IMR-90 (cell line): ENCODE data around the gene TFEB. TPM values are rescaled to one million over a fixed set of nuclear protein-coding genes. Genes with fewer than 3 reads are reported as not detected.

Experiments
- ATAC-seq: fragments of 200-7000 bp; cut with Tn5 transposase; 2 replicates; pipeline ENCODE4 v1.9.1; 2020; ENCODE audit warnings: low read depth, mild to moderate bottlenecking, moderate library complexity
- BruUV-seq: library from RNA; stranded (reverse); fragments of 400-500 nt; replicated peaks from 2 replicates; lab custom pipeline; 2021; lab: Mats Ljungman, UMichigan
- CTCF ChIA-PET: fragments of 300-600 bp; formaldehyde crosslinking; extraction: SDS; loops from one replicate; lab custom pipeline; 2021; ENCODE audit warnings: antibody characterized with exemption; lab: Yijun Ruan, JAX
- POLR2A ChIA-PET: fragments of 300-600 bp; sonication (Branson Sonifier 250); formaldehyde crosslinking; loops from one replicate; lab custom pipeline; 2022; ENCODE audit warnings: antibody characterized with exemption; ENCODE audit not compliant: unreplicated experiment; lab: Charles Lee
- DNase-seq: peaks from one replicate; pipeline ENCODE4 v3.0.0; 2013
- H2AFZ ChIP-seq: replicated peaks from 2 replicates; pipeline ENCODE3; 2013; ENCODE audit warnings: low read length, mild to moderate bottlenecking; ENCODE audit not compliant: poor library complexity
- H2AK5ac ChIP-seq: 2 replicates; pipeline ENCODE4 v1.6.1; 2013; ENCODE audit warnings: low read depth, low read length, inconsistent platforms
- H2AK9ac ChIP-seq: replicated peaks from 2 replicates; pipeline ENCODE3; 2013; ENCODE audit warnings: mild to moderate bottlenecking, low read depth, low read length, moderate library complexity; ENCODE audit not compliant: poor library complexity
- H2BK120ac ChIP-seq: 2 replicates; pipeline ENCODE4 v1.6.1; 2013; ENCODE audit warnings: low read depth, low read length, inconsistent platforms
- H2BK15ac ChIP-seq: 3 replicates; pipeline ENCODE4 v1.6.1; 2013; ENCODE audit warnings: low read depth, low read length, inconsistent platforms
- H2BK20ac ChIP-seq: 2 replicates; pipeline ENCODE4 v1.6.1; 2013; ENCODE audit warnings: low read depth, mild to moderate bottlenecking, inconsistent platforms, low read length, moderate library complexity
- H2BK5ac ChIP-seq: 2 replicates; pipeline ENCODE4 v1.6.1; 2013; ENCODE audit warnings: mild to moderate bottlenecking, low read depth, low read length, inconsistent platforms; ENCODE audit not compliant: poor library complexity, severe bottlenecking
- H3K14ac ChIP-seq: replicated peaks from 2 replicates; pipeline ENCODE4 v1.6.1; 2013; ENCODE audit warnings: low read depth, low read length, inconsistent platforms
- H3K18ac ChIP-seq: 2 replicates; pipeline ENCODE4 v1.6.1; 2013; ENCODE audit warnings: low read depth, low read length, control low read depth
- H3K23ac ChIP-seq: 2 replicates; pipeline ENCODE4 v1.6.1; 2013; ENCODE audit warnings: low read depth, low read length, inconsistent platforms
- H3K27ac ChIP-seq: 2 replicates; pipeline ENCODE4 v1.5.1; 2013; ENCODE audit warnings: mild to moderate bottlenecking, control low read depth, low read length; ENCODE audit not compliant: insufficient read depth
- H3K27me3 ChIP-seq: 2 replicates; pipeline ENCODE4 v1.6.1; 2013; ENCODE audit warnings: low read length; ENCODE audit not compliant: control insufficient read depth, insufficient read depth
- H3K36me3 ChIP-seq: 2 replicates; pipeline ENCODE4 v1.6.1; 2013; ENCODE audit warnings: low read length, mixed read lengths; ENCODE audit not compliant: control insufficient read depth, insufficient read depth
- H3K4ac ChIP-seq: 2 replicates; pipeline ENCODE4 v1.6.1; 2013; ENCODE audit warnings: low read depth, low read length, inconsistent platforms
- H3K4me1 ChIP-seq: 2 replicates; pipeline ENCODE4 v1.6.1; 2013; ENCODE audit warnings: low read length, mixed read lengths; ENCODE audit not compliant: control insufficient read depth, insufficient read depth
- H3K4me2 ChIP-seq: 2 replicates; pipeline ENCODE4 v1.6.1; 2013; ENCODE audit warnings: low read depth, mild to moderate bottlenecking, control low read depth, low read length, moderate library complexity
- H3K4me3 ChIP-seq: 2 replicates; pipeline ENCODE4 v1.5.1; 2013; ENCODE audit warnings: low read depth, mild to moderate bottlenecking, control low read depth, low read length, moderate library complexity; ENCODE audit not compliant: insufficient read depth
- H3K56ac ChIP-seq: 2 replicates; pipeline ENCODE4 v1.6.1; 2013; ENCODE audit warnings: low read length, inconsistent platforms; ENCODE audit not compliant: insufficient read depth; ENCODE audit errors: extremely low read depth
- H3K79me1 ChIP-seq, 2 experiments: 2 replicates each; pipeline ENCODE4 v1.6.1; 2013; ENCODE audit warnings: low read length in 2 of 2, inconsistent platforms in 1 of 2, low read depth in 1 of 2
- H3K9ac ChIP-seq: 2 replicates; pipeline ENCODE4 v1.6.1; 2013; ENCODE audit warnings: low read depth, low read length, control low read depth
- H3K9me1 ChIP-seq: 2 replicates; pipeline ENCODE4 v1.6.1; 2013; ENCODE audit warnings: low read length, inconsistent platforms; ENCODE audit not compliant: insufficient read depth
- H3K9me3 ChIP-seq: 2 replicates; pipeline ENCODE4 v1.6.1; 2013; ENCODE audit warnings: low read length; ENCODE audit not compliant: control insufficient read depth, insufficient read depth
- H4K20me1 ChIP-seq: 2 replicates; pipeline ENCODE4 v1.6.1; 2013; ENCODE audit warnings: low read length, inconsistent platforms; ENCODE audit not compliant: insufficient read depth
- H4K5ac ChIP-seq: 2 replicates; pipeline ENCODE4 v1.6.1; 2013; ENCODE audit warnings: mild to moderate bottlenecking, low read depth, low read length, control low read depth
- H4K8ac ChIP-seq, 2 experiments: 2 replicates each; pipeline ENCODE4 v1.6.1; 2013; ENCODE audit warnings: low read depth in 2 of 2, low read length in 2 of 2, control low read depth in 1 of 2, inconsistent platforms in 1 of 2
- H4K91ac ChIP-seq: 2 replicates; pipeline ENCODE4 v1.6.1; 2013; ENCODE audit warnings: low read depth, low read length, inconsistent platforms; ENCODE audit not compliant: insufficient read depth
- BHLHE40 ChIP-seq: fragments of 150-350 bp; IDR thresholded peaks from 2 replicates; pipeline ENCODE4 v1.6.1; 2016; ENCODE audit warnings: mild to moderate bottlenecking, low read depth, low read length
- CEBPB ChIP-seq: IDR thresholded peaks from 2 replicates; pipeline ENCODE4 v1.6.1; 2012; ENCODE audit warnings: low read depth, low read length, improper control_type of control experiment
- MAZ ChIP-seq: IDR thresholded peaks from 2 replicates; pipeline ENCODE4 v1.6.1; 2012; ENCODE audit warnings: low read depth, mild to moderate bottlenecking, low read length, improper control_type of control experiment, moderate library complexity, borderline replicate concordance
- MXI1 ChIP-seq: IDR thresholded peaks from 2 replicates; pipeline ENCODE4 v1.6.1; 2012; ENCODE audit warnings: low read depth, mild to moderate bottlenecking, low read length, moderate library complexity, borderline replicate concordance
- NFE2L2 ChIP-seq: fragments of 150-350 bp; IDR thresholded peaks from 2 replicates; pipeline ENCODE4 v1.6.1; 2016; ENCODE audit warnings: low read depth, mild to moderate bottlenecking, low read length
- RAD21 ChIP-seq: IDR thresholded peaks from 2 replicates; pipeline ENCODE4 v1.6.1; 2012; ENCODE audit warnings: low read length, improper control_type of control experiment
- RCOR1 ChIP-seq: IDR thresholded peaks from 2 replicates; pipeline ENCODE4 v1.6.1; 2012; ENCODE audit warnings: mild to moderate bottlenecking, low read length, improper control_type of control experiment; ENCODE audit not compliant: insufficient replicate concordance
- RFX5 ChIP-seq: IDR thresholded peaks from 2 replicates; pipeline ENCODE4 v1.8.0; 2012; ENCODE audit warnings: low read depth, mild to moderate bottlenecking, low read length, moderate library complexity
- SMC3 ChIP-seq: fragments of 150-350 bp; IDR thresholded peaks from 2 replicates; pipeline ENCODE4 v1.6.1; 2016; ENCODE audit warnings: low read depth, mild to moderate bottlenecking, antibody characterized with exemption, low read length, moderate library complexity
- WGBS, 2 experiments: methylation state at CpG; one replicate each; pipeline versions ENCODE4 v1.1.5 to v1.1.7; 2013; ENCODE audit warnings: missing lambda C conversion rate in 2 of 2; ENCODE audit not compliant: insufficient read length in 1 of 2; ENCODE audit errors: extremely low coverage in 2 of 2; 5-methylcytosine and 5-hydroxymethylcytosine counted together
- dilution Hi-C: fragments of 300-500 bp; cut with HindIII; formaldehyde crosslinking; loops from one replicate; pipeline ENCODE4 v1.14.3; 2018; ENCODE audit warnings: low sequenced_read_pairs; ENCODE audit not compliant: unreplicated experiment
- in situ Hi-C: fragments of 300-500 bp; cut with MboI; formaldehyde crosslinking; loops from 3 replicates; pipeline ENCODE4 v1.14.3; 2019; ENCODE audit warnings: low sequenced_read_pairs, inconsistent platforms, mixed read lengths
- intact Hi-C: fragments of 100-400 bp; cut with micrococcal nuclease; formaldehyde crosslinking; loops from 2 replicates; pipeline ENCODE4 v1.10.0; 2022
- polyA plus RNA-seq, 3 experiments: library from polyadenylated mRNA; depleted of rRNA; stranded (reverse); fragments of >200 nt; gene quantifications; 2 replicates each; pipeline ENCODE4 v1.2.3, GENCODE V29; 2012; ENCODE audit warnings: low replicate concordance in 1 of 3
- total RNA-seq: library from RNA; depleted of rRNA; stranded (reverse); fragments of >200 nt; gene quantifications from 2 replicates; pipeline ENCODE4 v1.2.3, GENCODE V29; 2012
- TF ChIP-seq, protein P1 (sequence below): fragments of 150-350 bp; IDR thresholded peaks from 2 replicates; pipeline ENCODE4 v1.6.1; 2017; ENCODE audit warnings: mild to moderate bottlenecking, antibody characterized with exemption, low read length, low read depth

Gene TFEB
- total and polyA plus RNA-seq, 2 of the 4 experiments (the other 2 are of a cell fraction) = 4.5 to 4.9 TPM

DNA sequence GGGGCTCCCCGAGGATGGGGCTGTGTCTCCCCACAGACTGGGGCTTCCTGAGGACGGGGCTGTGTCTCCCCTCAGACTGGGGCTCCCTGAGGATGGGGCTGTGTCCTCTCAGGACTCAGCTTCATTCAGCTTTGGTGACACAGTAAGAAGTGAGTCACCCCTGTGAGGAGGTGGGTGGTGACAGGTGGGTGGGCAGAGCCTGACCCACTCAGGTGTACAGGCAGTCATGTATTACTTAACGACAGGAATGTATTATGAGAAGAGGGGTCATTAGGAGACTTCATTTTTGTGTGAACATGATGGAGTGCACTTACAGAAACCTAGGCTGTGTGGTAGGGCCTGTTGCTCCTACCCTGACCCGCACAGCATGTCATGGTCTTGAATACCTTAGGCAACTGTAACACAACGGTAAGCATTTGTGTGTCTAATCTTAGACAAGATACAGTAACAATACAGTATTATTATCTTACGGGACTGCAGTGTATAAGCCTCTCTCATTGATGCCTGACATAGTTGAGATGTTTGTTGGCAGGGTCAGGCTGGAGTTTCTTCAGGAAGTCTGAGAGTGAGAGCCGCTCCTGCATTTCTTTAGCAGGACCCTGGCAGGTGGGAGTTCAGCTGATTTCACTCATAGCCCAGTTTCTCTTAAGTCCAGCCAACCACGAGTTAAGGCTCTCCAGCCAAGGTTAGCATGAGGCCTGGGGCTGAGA is 22.7 kb upstream of the TFEB start:
- no CpG with 5 or more reads among the region's 8 CpGs for WGBS, 2 experiments
- CTCF ChIA-PET = no interaction called here

More for the DNA sequence above, 22.7 kb upstream of the TFEB start:
- Histone ChIP-seq H3K4ac (no peak overlapping the region), H4K20me1 (no peaks in the 10 kb centered on the region), H2AK5ac (no peak overlapping the region), H3K4me2 (no peak overlapping the region), H3K27me3 (peaks cover 34% of the 10 kb centered on the region), H3K4me1 (peaks cover 3% of the 10 kb centered on the region; the same call in 1 of the 2 replicates), H4K5ac (no peak overlapping the region), H4K91ac (no peak overlapping the region), H2BK20ac (no peak overlapping the region), H2AFZ (no peak overlapping the region), H3K23ac (no peak overlapping the region), H2BK120ac (no peak overlapping the region), H3K56ac (no peak overlapping the region), H3K79me1 (no peaks in the 10 kb centered on the region), H4K8ac (no peak overlapping the region), H2BK15ac (no peak overlapping the region), H3K14ac (no peak overlapping the region), H2BK5ac (no peak overlapping the region), H3K36me3 (no peaks in the 10 kb centered on the region), H3K9me3 (no peaks in the 10 kb centered on the region), H3K9ac (no peak overlapping the region), H3K18ac (no peak overlapping the region), H3K4me3 (no peak overlapping the region), H2AK9ac (no peak overlapping the region), H3K27ac (no peak overlapping the region), H3K9me1 (no peaks in the 10 kb centered on the region; the same call in 1 of the 2 replicates)
- intact Hi-C loops = no loop called here
- no TSS peak for BruUV-seq
- POLR2A ChIA-PET = no interaction called here
- ATAC-seq (peak; percentile 71), DNase-seq (peak; percentile 29)
- in situ Hi-C loops = no loop called here
- no peak for TF ChIP-seq SMC3
- TF ChIP-seq BHLHE40 = no peak
- TF ChIP-seq RAD21 = no peak
- no peak for TF ChIP-seq MXI1
- TF ChIP-seq MAZ = no peak
- TF ChIP-seq NFE2L2 = no peak
- TF ChIP-seq RCOR1 = no peak
- no peak for TF ChIP-seq RFX5
- TF ChIP-seq CEBPB = no peak
- TF ChIP-seq, protein P1, sequence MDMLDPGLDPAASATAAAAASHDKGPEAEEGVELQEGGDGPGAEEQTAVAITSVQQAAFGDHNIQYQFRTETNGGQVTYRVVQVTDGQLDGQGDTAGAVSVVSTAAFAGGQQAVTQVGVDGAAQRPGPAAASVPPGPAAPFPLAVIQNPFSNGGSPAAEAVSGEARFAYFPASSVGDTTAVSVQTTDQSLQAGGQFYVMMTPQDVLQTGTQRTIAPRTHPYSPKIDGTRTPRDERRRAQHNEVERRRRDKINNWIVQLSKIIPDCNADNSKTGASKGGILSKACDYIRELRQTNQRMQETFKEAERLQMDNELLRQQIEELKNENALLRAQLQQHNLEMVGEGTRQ = no peak
- dilution Hi-C loops = no loop called here
